Measurements from ENCODE around the gene CBY1. TPM values are rescaled to one million over a fixed set of nuclear protein-coding genes. Genes with fewer than 3 reads are reported as not detected.
A peak's percentile ranks its signal among the peaks of the same experiment; 100 is the strongest.

CBY1 gene
- total and polyA plus RNA-seq, 10 of the 15 experiments (the other 5 are each of a cell fraction or from before 2014, with no cell fraction given), result 7.3 to 18.6 (median 11.9) TPM

DNA sequence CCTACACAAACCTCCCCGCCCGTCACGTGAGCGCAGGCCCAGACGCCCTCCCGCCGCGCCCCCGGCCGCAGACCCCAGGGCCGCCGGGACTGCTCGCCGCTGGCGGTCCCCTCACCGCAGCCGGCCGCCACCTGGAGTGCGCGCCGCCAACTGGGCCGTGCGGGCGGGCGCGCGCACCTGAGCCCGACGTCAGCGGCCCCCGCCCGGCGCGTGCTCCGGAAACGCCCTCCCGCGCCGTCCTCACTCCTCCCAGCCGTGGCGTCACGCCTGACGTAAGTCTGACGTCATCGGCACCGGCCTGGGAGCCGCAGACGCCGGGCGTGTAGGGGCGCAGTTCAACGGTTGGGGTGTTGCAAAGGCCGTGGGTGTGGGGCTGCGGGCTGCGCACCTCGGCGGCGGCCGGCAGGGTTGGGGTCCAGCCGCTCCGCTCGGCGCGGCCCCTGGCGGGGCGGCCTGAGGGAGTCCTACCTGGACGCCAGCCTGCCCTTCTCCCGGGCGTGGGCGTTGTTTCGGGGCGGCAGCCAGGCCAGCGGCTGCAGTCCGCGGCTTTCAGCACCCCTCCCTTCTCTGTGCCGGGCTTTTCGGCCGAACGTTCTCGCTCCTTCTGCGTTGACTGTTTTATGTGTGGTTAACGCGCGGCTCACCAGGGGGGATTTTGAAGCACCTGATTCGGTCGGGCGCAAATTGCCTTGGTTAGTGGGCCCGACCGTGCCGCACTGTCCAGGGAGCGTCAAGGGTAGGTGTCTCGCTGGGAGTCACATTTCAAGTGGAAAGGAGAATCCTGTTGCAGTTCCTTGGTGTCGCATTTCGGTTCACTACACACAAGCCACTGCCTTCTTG lies 44.6 kb downstream of the CBY1 start, which contains the start of gene JOSD1 (continued):
- TF ChIP-seq, protein P1, sequence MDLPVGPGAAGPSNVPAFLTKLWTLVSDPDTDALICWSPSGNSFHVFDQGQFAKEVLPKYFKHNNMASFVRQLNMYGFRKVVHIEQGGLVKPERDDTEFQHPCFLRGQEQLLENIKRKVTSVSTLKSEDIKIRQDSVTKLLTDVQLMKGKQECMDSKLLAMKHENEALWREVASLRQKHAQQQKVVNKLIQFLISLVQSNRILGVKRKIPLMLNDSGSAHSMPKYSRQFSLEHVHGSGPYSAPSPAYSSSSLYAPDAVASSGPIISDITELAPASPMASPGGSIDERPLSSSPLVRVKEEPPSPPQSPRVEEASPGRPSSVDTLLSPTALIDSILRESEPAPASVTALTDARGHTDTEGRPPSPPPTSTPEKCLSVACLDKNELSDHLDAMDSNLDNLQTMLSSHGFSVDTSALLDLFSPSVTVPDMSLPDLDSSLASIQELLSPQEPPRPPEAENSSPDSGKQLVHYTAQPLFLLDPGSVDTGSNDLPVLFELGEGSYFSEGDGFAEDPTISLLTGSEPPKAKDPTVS (IDR thresholded peaks at IDR 0.05; ENCODE audit: low read depth, low read length), result peak; percentile 94
- TF ChIP-seq, protein P2, sequence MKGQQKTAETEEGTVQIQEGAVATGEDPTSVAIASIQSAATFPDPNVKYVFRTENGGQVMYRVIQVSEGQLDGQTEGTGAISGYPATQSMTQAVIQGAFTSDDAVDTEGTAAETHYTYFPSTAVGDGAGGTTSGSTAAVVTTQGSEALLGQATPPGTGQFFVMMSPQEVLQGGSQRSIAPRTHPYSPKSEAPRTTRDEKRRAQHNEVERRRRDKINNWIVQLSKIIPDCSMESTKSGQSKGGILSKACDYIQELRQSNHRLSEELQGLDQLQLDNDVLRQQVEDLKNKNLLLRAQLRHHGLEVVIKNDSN (IDR thresholded peaks at IDR 0.05; ENCODE audit: borderline replicate concordance, extremely low read length, insufficient read depth, low read depth, low read length), result peak; percentile 35
- TF ChIP-seq, protein P3, sequence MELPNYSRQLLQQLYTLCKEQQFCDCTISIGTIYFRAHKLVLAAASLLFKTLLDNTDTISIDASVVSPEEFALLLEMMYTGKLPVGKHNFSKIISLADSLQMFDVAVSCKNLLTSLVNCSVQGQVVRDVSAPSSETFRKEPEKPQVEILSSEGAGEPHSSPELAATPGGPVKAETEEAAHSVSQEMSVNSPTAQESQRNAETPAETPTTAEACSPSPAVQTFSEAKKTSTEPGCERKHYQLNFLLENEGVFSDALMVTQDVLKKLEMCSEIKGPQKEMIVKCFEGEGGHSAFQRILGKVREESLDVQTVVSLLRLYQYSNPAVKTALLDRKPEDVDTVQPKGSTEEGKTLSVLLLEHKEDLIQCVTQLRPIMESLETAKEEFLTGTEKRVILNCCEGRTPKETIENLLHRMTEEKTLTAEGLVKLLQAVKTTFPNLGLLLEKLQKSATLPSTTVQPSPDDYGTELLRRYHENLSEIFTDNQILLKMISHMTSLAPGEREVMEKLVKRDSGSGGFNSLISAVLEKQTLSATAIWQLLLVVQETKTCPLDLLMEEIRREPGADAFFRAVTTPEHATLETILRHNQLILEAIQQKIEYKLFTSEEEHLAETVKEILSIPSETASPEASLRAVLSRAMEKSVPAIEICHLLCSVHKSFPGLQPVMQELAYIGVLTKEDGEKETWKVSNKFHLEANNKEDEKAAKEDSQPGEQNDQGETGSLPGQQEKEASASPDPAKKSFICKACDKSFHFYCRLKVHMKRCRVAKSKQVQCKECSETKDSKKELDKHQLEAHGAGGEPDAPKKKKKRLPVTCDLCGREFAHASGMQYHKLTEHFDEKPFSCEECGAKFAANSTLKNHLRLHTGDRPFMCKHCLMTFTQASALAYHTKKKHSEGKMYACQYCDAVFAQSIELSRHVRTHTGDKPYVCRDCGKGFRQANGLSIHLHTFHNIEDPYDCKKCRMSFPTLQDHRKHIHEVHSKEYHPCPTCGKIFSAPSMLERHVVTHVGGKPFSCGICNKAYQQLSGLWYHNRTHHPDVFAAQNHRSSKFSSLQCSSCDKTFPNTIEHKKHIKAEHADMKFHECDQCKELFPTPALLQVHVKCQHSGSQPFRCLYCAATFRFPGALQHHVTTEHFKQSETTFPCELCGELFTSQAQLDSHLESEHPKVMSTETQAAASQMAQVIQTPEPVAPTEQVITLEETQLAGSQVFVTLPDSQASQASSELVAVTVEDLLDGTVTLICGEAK (IDR thresholded peaks at IDR 0.05; ENCODE audit: borderline replicate concordance), result no peak
- TF ChIP-seq BACH1 (IDR thresholded peaks at IDR 0.05; ENCODE audit: borderline replicate concordance) (peak; percentile 90), SUPT20H (IDR thresholded peaks at IDR 0.05; ENCODE audit: borderline replicate concordance, control insufficient read depth, low read depth, low read length) (no peak), BMI1 (IDR thresholded peaks at IDR 0.05; ENCODE audit: borderline replicate concordance) (no peak), TARDBP (IDR thresholded peaks at IDR 0.05; ENCODE audit: borderline replicate concordance) (no peak), ESRRA (IDR thresholded peaks at IDR 0.05; ENCODE audit: low read length) (no peak; the same call in 1 of the 2 replicates), TAF1 (IDR thresholded peaks at IDR 0.05; ENCODE audit: borderline replicate concordance, low read depth, low read length) (peak; percentile 45; the same call in 1 of the 2 replicates), STAT1 (conservative IDR thresholded peaks at IDR 0.05) (peak; percentile 70; the same call in 1 of the 2 replicates), DPF2 (IDR thresholded peaks at IDR 0.05) (peak; percentile 98), IKZF1 (conservative IDR thresholded peaks at IDR 0.05) (peak; percentile 95)
- TF ChIP-seq, protein P4, sequence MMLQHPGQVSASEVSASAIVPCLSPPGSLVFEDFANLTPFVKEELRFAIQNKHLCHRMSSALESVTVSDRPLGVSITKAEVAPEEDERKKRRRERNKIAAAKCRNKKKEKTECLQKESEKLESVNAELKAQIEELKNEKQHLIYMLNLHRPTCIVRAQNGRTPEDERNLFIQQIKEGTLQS (IDR thresholded peaks at IDR 0.05; ENCODE audit: borderline replicate concordance, extremely low read depth, low read depth, low read length), result no peak
- TF ChIP-seq, protein P5, sequence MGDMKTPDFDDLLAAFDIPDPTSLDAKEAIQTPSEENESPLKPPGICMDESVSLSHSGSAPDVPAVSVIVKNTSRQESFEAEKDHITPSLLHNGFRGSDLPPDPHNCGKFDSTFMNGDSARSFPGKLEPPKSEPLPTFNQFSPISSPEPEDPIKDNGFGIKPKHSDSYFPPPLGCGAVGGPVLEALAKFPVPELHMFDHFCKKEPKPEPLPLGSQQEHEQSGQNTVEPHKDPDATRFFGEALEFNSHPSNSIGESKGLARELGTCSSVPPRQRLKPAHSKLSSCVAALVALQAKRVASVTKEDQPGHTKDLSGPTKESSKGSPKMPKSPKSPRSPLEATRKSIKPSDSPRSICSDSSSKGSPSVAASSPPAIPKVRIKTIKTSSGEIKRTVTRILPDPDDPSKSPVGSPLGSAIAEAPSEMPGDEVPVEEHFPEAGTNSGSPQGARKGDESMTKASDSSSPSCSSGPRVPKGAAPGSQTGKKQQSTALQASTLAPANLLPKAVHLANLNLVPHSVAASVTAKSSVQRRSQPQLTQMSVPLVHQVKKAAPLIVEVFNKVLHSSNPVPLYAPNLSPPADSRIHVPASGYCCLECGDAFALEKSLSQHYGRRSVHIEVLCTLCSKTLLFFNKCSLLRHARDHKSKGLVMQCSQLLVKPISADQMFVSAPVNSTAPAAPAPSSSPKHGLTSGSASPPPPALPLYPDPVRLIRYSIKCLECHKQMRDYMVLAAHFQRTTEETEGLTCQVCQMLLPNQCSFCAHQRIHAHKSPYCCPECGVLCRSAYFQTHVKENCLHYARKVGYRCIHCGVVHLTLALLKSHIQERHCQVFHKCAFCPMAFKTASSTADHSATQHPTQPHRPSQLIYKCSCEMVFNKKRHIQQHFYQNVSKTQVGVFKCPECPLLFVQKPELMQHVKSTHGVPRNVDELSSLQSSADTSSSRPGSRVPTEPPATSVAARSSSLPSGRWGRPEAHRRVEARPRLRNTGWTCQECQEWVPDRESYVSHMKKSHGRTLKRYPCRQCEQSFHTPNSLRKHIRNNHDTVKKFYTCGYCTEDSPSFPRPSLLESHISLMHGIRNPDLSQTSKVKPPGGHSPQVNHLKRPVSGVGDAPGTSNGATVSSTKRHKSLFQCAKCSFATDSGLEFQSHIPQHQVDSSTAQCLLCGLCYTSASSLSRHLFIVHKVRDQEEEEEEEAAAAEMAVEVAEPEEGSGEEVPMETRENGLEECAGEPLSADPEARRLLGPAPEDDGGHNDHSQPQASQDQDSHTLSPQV (IDR thresholded peaks at IDR 0.05), result peak; percentile 94
- TF ChIP-seq, protein P6, sequence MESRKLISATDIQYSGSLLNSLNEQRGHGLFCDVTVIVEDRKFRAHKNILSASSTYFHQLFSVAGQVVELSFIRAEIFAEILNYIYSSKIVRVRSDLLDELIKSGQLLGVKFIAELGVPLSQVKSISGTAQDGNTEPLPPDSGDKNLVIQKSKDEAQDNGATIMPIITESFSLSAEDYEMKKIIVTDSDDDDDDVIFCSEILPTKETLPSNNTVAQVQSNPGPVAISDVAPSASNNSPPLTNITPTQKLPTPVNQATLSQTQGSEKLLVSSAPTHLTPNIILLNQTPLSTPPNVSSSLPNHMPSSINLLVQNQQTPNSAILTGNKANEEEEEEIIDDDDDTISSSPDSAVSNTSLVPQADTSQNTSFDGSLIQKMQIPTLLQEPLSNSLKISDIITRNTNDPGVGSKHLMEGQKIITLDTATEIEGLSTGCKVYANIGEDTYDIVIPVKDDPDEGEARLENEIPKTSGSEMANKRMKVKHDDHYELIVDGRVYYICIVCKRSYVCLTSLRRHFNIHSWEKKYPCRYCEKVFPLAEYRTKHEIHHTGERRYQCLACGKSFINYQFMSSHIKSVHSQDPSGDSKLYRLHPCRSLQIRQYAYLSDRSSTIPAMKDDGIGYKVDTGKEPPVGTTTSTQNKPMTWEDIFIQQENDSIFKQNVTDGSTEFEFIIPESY (IDR thresholded peaks at IDR 0.05), result no peak
